Mesenchymal stem cell (in vitro differentiated cells and primary cell): ENCODE results near the gene TSC22D1. TPM values are rescaled to one million over a fixed set of nuclear protein-coding genes. Genes with fewer than 3 reads are reported as not detected.

ENCODE experiments used
- DNase-seq: peaks from one replicate; pipeline ENCODE4 v3.0.0-alpha.2; 2013
- H2AFZ ChIP-seq: one replicate; pipeline ENCODE4 v1.6.1; 2013; ENCODE audit warnings: low read depth, mild to moderate bottlenecking, control low read depth, inconsistent platforms, low read length, moderate library complexity
- H2AK5ac ChIP-seq: 2 replicates; pipeline ENCODE4 v1.6.1; 2013; ENCODE audit warnings: low read length, moderate library complexity, mild to moderate bottlenecking, inconsistent platforms; ENCODE audit not compliant: severe bottlenecking
- H2BK120ac ChIP-seq: one replicate; pipeline ENCODE4 v1.6.1; 2013; ENCODE audit warnings: low read depth, mild to moderate bottlenecking, inconsistent platforms, low read length, moderate library complexity
- H2BK12ac ChIP-seq, 2 experiments: one replicate each; pipeline ENCODE4 v1.6.1; 2013; ENCODE audit warnings: inconsistent platforms in 2 of 2, low read length in 2 of 2, mild to moderate bottlenecking in 2 of 2, moderate library complexity in 2 of 2, control low read depth in 1 of 2
- H2BK15ac ChIP-seq: one replicate; pipeline ENCODE4 v1.6.1; 2013; ENCODE audit warnings: mild to moderate bottlenecking, low read depth, inconsistent platforms; ENCODE audit not compliant: poor library complexity, severe bottlenecking
- H2BK5ac ChIP-seq: 2 replicates; pipeline ENCODE4 v1.6.1; 2013; ENCODE audit warnings: low read depth, mild to moderate bottlenecking, low read length, control low read depth, inconsistent platforms; ENCODE audit not compliant: poor library complexity, severe bottlenecking
- H3K14ac ChIP-seq, 2 experiments: one replicate each; pipeline ENCODE4 v1.6.1; 2013; ENCODE audit warnings: inconsistent platforms in 2 of 2, low read length in 2 of 2, control low read depth in 1 of 2, mild to moderate bottlenecking in 1 of 2, moderate library complexity in 1 of 2
- H3K18ac ChIP-seq, 2 experiments: one replicate each; pipeline ENCODE4 v1.6.1; 2013; ENCODE audit warnings: inconsistent platforms in 2 of 2, low read length in 2 of 2, control low read depth in 1 of 2, low read depth in 1 of 2, mild to moderate bottlenecking in 1 of 2
- H3K23ac ChIP-seq, 2 experiments: one replicate each; pipeline ENCODE4 v1.6.1; 2013; ENCODE audit warnings: inconsistent platforms in 2 of 2, low read length in 2 of 2, mild to moderate bottlenecking in 2 of 2, moderate library complexity in 2 of 2, control low read depth in 1 of 2
- H3K27ac ChIP-seq: 2 replicates; pipeline ENCODE4 v1.5.1; 2013; ENCODE audit warnings: mild to moderate bottlenecking, moderate library complexity, low read length, control low read depth, inconsistent platforms; ENCODE audit not compliant: poor library complexity, severe bottlenecking
- H3K27me3 ChIP-seq, 2 experiments: 2 replicates each; pipeline versions ENCODE4 v1.6.1 to v1.7.0; 2013; ENCODE audit warnings: low read length in 2 of 2, mild to moderate bottlenecking in 2 of 2, moderate library complexity in 2 of 2, control low read depth in 1 of 2, inconsistent platforms in 1 of 2; ENCODE audit not compliant: control insufficient read depth in 1 of 2, insufficient read depth in 1 of 2
- H3K36me3 ChIP-seq, 2 experiments: 2 replicates each; pipeline versions ENCODE4 v1.6.1 to v1.7.0; 2013; ENCODE audit warnings: low read length in 2 of 2, control low read depth in 1 of 2, inconsistent platforms in 1 of 2, low read depth in 1 of 2, mild to moderate bottlenecking in 1 of 2; ENCODE audit not compliant: insufficient read depth in 2 of 2, control insufficient read depth in 1 of 2
- H3K4ac ChIP-seq, 2 experiments: one replicate each; pipeline ENCODE4 v1.6.1; 2013; ENCODE audit warnings: inconsistent platforms in 2 of 2, low read length in 2 of 2, mild to moderate bottlenecking in 2 of 2, moderate library complexity in 2 of 2, control low read depth in 1 of 2, low read depth in 1 of 2
- H3K4me1 ChIP-seq: 2 replicates; pipeline ENCODE4 v1.6.1; 2013; ENCODE audit warnings: low read depth, low read length, control low read depth; ENCODE audit not compliant: control insufficient read depth, insufficient read depth
- H3K4me2 ChIP-seq: 2 replicates; pipeline ENCODE4 v1.6.1; 2013; ENCODE audit warnings: low read length, mild to moderate bottlenecking, inconsistent platforms; ENCODE audit not compliant: poor library complexity, severe bottlenecking
- H3K4me3 ChIP-seq, 2 experiments: 2 replicates each; pipeline versions ENCODE4 v1.5.1 to v1.7.0; 2013; ENCODE audit warnings: low read length in 2 of 2, mild to moderate bottlenecking in 2 of 2, control low read depth in 1 of 2, low read depth in 1 of 2; ENCODE audit not compliant: insufficient read depth in 1 of 2
- H3K79me1 ChIP-seq: replicated peaks from 2 replicates; pipeline ENCODE4 v1.6.1; 2013; ENCODE audit warnings: mild to moderate bottlenecking, control low read depth, low read length, inconsistent platforms; ENCODE audit not compliant: poor library complexity, severe bottlenecking
- H3K9ac ChIP-seq: 2 replicates; pipeline ENCODE4 v1.7.0; 2013; ENCODE audit warnings: mild to moderate bottlenecking, low read length, moderate library complexity
- H3K9me3 ChIP-seq: 2 replicates; pipeline ENCODE4 v1.7.0; 2013; ENCODE audit warnings: mild to moderate bottlenecking, low read length; ENCODE audit not compliant: control insufficient read depth
- H4K8ac ChIP-seq: one replicate; pipeline ENCODE4 v1.6.1; 2013; ENCODE audit warnings: inconsistent platforms, mild to moderate bottlenecking, low read length, moderate library complexity
- H4K91ac ChIP-seq: one replicate; pipeline ENCODE4 v1.6.1; 2013; ENCODE audit warnings: mild to moderate bottlenecking, low read length, inconsistent platforms
- WGBS: methylation state at CpG from one replicate; pipeline ENCODE4 v1.1.7; 2013; ENCODE audit warnings: mixed read lengths; 5-methylcytosine and 5-hydroxymethylcytosine counted together
- polyA plus RNA-seq, 2 experiments: library from polyadenylated mRNA; stranded (reverse); fragments of 200-250 nt; gene quantifications; one replicate each; pipeline ENCODE4 v1.2.3, GENCODE V29; 2013

Gene TSC22D1
- 88.9 TPM for polyA plus RNA-seq (2013, experiment 1 of 2)
- polyA plus RNA-seq (2013, experiment 2 of 2), result 89.1 TPM

DNA sequence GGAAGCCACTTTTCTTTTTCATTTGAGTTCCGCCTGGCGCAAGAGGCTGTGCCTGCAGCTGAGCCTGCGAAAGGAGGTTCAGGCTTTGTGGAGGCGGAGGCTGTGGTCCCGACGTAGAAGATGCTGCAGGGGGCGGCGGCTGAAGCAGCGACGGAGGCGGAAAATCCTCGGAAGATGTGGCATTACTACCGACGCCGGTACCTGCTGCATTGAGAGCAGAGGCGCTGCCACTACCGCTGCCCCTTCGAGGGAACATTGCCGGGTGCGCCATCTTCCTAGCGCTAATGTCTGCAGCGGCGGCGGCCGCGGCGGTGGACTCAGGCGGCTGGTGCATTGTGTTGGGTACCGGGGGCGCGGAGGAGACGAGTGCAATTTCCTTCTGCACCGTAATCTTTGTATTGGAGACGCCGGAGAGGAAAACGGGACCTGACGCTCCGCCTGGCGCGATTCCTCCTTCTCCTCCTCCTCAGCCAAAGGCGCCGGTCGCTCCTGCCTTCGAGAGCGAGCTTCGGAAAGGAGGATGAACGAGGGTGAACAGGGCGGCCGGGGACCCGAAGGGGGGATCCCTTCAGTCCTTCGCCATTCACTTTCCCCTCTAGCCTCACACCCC, at the start of gene TSC22D1:
TSC22D1 (minus strand) TSS at position 590 of the 610 bp plus-strand sequence; CDS start at position 334, 256 bp downstream.
- Histone ChIP-seq H3K4ac (peak within 1 kb of the TSS; percentile 80 to 98), H4K91ac (peak within 1 kb of the TSS; percentile 58), H2BK120ac (peak within 1 kb of the TSS; percentile 29), H2AK5ac (peak within 1 kb of the TSS; percentile 13), H3K4me3 (peak within 1 kb of the TSS; percentile 79 to 84), H3K9me3 (no peaks in the 10 kb centered on the region), H3K4me1 (peaks cover 13% of the 10 kb centered on the region), H3K27me3 (no peaks in the 10 kb centered on the region), H3K18ac (peak within 1 kb of the TSS; percentile 95 to 98), H3K27ac (peak within 1 kb of the TSS; percentile 87), H2BK12ac (peak within 1 kb of the TSS in 1 of 2 experiments; percentile 83), H3K14ac (peak within 1 kb of the TSS in 1 of 2 experiments; percentile 95), H2BK5ac (peak within 1 kb of the TSS; percentile 95), H3K9ac (peak within 1 kb of the TSS; percentile 93), H3K23ac (peak within 1 kb of the TSS in 1 of 2 experiments; percentile 96), H3K36me3 (peaks cover 9 to 27% of the 10 kb centered on the region in 2 experiments), H2AFZ (peak within 1 kb of the TSS; percentile 92), H4K8ac (peak within 1 kb of the TSS; percentile 33), H2BK15ac (peak within 1 kb of the TSS; percentile 81), H3K79me1 (no peaks in the 10 kb centered on the region), H3K4me2 (peak within 1 kb of the TSS; percentile 54)
- DNase-seq, result peak; percentile 66
- 1% methylated on average over 39 of the region's 51 CpGs for WGBS

DNA sequence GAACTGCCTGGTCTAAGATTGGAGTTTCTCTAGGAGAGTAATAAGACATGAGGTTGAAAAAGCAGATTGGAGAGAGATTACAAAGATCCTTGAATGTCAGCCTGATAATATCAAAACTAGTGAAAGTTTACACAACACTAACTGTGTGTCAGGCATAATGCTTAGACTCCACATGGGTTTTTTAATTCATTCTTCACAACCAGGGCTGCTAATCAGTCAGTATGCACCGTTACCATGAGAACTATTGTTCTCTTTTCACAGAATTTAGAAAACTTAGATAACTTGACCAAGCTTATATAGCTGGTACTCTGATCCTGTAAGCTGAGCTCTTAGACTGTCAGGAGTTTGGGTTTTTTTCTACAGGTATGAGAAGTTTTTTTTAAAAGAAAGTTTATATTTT, 46.6 kb upstream of the TSC22D1 start:
- H2BK15ac ChIP-seq, result no peak overlapping the region
- no peak overlapping the region for H2AK5ac ChIP-seq
- no peak overlapping the region for H3K27ac ChIP-seq
- no peaks in the 10 kb centered on the region for H3K9me3 ChIP-seq
- no peak overlapping the region for H4K91ac ChIP-seq
- no peak overlapping the region for H3K14ac ChIP-seq
- H3K4me3 ChIP-seq, result no peak overlapping the region
- no peak overlapping the region for H2BK120ac ChIP-seq
- no peaks in the 10 kb centered on the region for H3K36me3 ChIP-seq
- no peak overlapping the region for H3K23ac ChIP-seq
- no peaks in the 10 kb centered on the region for H3K4me1 ChIP-seq
- no peak overlapping the region for H3K4me2 ChIP-seq
- H3K9ac ChIP-seq, result no peak overlapping the region
- DNase-seq, result no peak
- H2BK12ac ChIP-seq, result no peak overlapping the region
- H3K18ac ChIP-seq, result no peak overlapping the region
- H4K8ac ChIP-seq, result no peak overlapping the region
- WGBS, result no CpG with 5 or more reads among the region's 1 CpG
- no peak overlapping the region for H2BK5ac ChIP-seq
- no peak overlapping the region for H3K4ac ChIP-seq
- no peaks in the 10 kb centered on the region for H3K27me3 ChIP-seq
- H2AFZ ChIP-seq, result no peak overlapping the region
- H3K79me1 ChIP-seq, result no peaks in the 10 kb centered on the region

- Histone ChIP-seq H2BK5ac (no peak overlapping the region), H3K79me1 (no peaks in the 10 kb centered on the region), H3K18ac (no peak overlapping the region), H2AK5ac (no peak overlapping the region), H3K36me3 (no peaks in the 10 kb centered on the region), H2BK12ac (no peak overlapping the region), H3K23ac (no peak overlapping the region), H3K9me3 (no peaks in the 10 kb centered on the region), H3K4me1 (no peaks in the 10 kb centered on the region), H3K9ac (no peak overlapping the region), H3K27ac (no peak overlapping the region), H3K4ac (no peak overlapping the region), H2BK120ac (no peak overlapping the region), H4K8ac (no peak overlapping the region), H3K4me2 (no peak overlapping the region), H4K91ac (no peak overlapping the region), H2BK15ac (no peak overlapping the region), H3K14ac (no peak overlapping the region), H2AFZ (no peak overlapping the region), H3K27me3 (no peaks in the 10 kb centered on the region), H3K4me3 (no peak overlapping the region)
- no peak for DNase-seq
- 100% methylated on average over 1 of the region's 1 CpG for WGBS
Measured at GRCh38 chr13:44622261-44622660, 46.1 kb upstream of the TSC22D1 start.

DNA sequence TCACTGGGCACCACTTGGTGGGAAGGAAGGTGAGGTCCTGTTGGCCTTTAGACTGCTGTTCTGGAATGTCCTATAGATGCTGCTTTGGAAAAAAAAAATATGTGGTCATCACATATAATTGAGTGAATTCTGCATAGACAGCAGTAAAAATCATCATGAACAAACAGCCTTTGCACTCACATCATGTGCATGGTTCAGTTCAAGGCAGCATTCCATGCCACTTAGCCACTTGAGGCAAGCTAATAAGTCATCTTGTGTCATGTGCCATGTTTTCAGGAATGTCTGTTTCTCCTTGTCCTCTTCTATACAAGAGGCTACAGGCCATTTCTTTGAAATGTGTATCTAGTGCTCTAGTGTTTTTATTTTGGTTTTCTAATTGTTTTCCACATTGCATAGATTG, 43.9 kb upstream of the TSC22D1 start:
- H2BK12ac ChIP-seq, result no peak overlapping the region
- no peak overlapping the region for H3K4ac ChIP-seq
- no peaks in the 10 kb centered on the region for H3K79me1 ChIP-seq
- H4K91ac ChIP-seq, result no peak overlapping the region
- H2BK15ac ChIP-seq, result no peak overlapping the region
- H2BK5ac ChIP-seq, result no peak overlapping the region
- H3K14ac ChIP-seq, result no peak overlapping the region
- peak; percentile 44 for DNase-seq
- no peaks in the 10 kb centered on the region for H3K9me3 ChIP-seq
- no peak overlapping the region for H3K4me2 ChIP-seq
- no peaks in the 10 kb centered on the region for H3K4me1 ChIP-seq
- no peak overlapping the region for H3K4me3 ChIP-seq
- no peak overlapping the region for H4K8ac ChIP-seq
- H2AFZ ChIP-seq, result no peak overlapping the region
- no peak overlapping the region for H2AK5ac ChIP-seq
- H3K27ac ChIP-seq, result no peak overlapping the region
- no peaks in the 10 kb centered on the region for H3K27me3 ChIP-seq
- H2BK120ac ChIP-seq, result no peak overlapping the region
- no peak overlapping the region for H3K9ac ChIP-seq
- H3K18ac ChIP-seq, result no peak overlapping the region
- H3K23ac ChIP-seq, result no peak overlapping the region
- no peaks in the 10 kb centered on the region for H3K36me3 ChIP-seq
